HG03342 (cell line): ENCODE data around the gene CNOT10.

Source experiments
- ATAC-seq: cut with Tn5 transposase; IDR thresholded peaks from one replicate; pipeline ENCODE4 v1.9.1; 2021; ENCODE audit warnings: mild to moderate bottlenecking, moderate library complexity; ENCODE audit not compliant: unreplicated experiment

CNOT10 gene

DNA sequence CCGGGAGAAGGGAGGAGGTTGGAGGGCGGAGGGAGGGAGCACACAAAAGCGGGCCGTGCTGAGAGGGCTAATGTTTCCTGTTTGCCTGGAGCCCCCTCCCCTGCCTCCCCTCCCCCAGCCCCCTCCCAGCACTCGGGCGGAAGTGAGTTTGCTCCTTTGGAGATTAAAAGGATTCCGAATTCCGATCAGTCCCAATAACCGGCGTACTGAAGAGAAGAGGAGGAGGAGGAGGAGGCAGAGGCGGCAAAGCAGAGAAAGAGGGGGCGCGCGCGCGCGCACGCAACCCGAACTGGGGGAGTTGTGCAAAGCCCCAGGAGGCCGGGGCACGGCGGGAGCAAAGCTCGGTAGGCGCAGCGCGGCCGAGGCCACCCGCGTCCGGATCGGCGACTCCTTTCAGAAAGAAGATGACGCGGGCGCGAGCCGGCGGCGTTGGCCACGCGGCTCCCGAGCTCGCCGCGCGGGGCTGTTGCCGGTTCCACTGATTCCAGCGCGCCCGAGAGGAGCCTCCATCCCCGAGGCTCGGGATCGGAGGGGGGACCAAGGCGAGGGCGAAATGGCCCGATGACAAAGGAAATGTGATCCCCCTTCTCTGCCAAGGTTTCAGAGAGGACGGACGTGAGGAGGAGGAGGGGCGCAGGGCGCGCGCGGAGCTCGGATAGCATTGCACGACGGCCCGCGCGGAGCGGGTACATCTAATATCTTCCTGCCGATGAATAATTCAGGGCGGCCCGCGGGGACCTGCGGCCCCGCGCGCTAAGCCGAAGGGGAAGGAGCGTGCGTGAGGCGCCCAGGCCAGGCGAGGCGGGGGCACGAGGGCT is 131.7 kb downstream of the CNOT10 start:
- ATAC-seq: no peak

DNA sequence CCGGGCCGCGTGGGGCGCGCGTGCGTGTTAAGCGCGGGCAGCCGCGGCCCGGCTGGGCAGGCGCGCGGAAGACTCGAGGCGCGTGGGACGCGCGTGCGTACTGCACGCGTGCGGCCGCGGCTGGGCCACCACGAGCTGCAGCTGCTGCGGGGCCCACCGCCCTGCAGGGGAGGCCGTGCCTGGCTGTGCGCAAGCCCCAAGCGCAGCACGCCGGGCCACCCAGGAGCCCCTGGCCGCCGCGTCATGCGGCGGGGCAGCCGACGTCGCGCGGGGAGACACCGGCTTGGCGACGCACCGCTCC is 132.2 kb downstream of the CNOT10 start:
- ATAC-seq: no peak

DNA sequence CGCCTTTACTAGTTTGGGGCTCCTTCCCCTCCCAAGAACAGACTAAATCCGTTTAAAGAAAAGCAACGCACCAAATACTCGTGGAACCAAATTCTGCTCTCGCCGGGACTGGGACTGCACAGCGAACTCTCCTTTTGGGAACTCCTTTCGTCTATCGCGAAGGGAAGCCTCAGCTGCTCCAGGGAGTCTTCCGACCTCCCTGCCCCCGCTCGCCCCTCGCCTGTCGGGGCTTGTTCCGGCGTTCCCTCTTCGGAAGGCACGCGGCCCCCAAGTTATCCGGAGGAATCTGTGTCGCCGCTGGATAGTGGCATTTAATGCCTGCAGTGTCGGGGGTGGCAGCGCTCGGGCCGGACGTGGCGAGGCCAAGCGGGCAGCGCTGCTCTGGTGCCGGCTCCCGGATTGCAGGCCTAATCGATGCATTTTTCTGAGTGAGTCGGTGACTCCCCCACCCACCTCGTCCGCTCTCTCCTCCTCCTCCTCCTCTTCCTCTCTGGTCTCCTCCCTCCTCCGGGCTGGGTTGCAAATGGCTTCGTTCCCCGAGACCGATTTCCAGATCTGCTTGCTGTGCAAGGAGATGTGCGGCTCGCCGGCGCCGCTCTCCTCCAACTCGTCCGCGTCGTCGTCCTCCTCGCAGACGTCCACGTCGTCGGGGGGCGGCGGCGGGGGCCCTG is 132.7 kb downstream of the CNOT10 start, which contains the start of gene TRIM71:
TRIM71 (plus strand) TSS at position 440 of the 671 bp plus-strand sequence; CDS start at position 524, 84 bp downstream.
- ATAC-seq: no peak

DNA sequence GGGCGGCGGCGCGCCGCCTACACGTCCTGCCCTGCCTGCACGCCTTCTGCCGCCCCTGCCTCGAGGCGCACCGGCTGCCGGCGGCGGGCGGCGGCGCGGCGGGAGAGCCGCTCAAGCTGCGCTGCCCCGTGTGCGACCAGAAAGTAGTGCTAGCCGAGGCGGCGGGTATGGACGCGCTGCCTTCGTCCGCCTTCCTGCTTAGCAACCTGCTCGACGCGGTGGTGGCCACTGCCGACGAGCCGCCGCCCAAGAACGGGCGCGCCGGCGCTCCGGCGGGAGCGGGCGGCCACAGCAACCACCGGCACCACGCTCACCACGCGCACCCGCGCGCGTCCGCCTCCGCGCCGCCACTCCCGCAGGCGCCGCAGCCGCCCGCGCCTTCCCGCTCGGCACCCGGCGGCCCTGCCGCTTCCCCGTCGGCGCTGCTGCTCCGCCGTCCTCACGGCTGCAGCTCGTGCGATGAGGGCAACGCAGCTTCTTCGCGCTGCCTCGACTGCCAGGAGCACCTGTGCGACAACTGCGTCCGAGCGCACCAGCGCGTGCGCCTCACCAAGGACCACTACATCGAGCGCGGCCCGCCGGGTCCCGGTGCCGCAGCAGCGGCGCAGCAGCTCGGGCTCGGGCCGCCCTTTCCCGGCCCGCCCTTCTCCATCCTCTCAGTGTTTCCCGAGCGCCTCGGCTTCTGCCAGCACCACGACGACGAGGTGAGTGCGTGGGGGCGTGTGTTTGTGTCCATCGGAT is 133.4 kb downstream of the CNOT10 start:
- ATAC-seq: no peak

DNA sequence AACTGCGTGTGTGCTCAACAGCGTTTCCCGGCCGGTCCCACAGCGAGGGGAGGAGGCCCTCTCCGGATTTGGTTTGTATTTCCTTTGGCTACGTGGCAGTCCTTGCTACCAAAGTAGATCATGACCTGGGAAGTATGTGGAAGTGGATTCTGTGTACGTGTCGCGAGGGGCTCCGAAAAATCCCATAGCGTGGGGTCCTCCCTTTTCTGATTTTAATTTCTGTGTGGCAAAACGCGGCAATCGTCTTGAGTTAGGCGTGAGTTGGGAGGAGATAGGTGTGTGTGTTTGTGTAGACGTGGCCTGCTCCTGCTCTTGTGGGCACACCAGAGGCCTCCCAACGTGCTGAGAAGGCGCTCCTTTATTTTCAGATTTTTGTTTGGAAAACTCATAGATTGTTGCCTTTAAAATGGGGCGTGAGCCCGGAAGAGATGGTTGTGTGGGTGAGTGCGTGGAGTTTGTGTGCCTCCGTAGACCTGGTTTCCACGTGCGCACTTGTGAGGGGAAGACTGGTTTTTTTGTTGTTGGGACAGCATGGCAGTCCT is 134.1 kb downstream of the CNOT10 start:
- ATAC-seq: no peak

DNA sequence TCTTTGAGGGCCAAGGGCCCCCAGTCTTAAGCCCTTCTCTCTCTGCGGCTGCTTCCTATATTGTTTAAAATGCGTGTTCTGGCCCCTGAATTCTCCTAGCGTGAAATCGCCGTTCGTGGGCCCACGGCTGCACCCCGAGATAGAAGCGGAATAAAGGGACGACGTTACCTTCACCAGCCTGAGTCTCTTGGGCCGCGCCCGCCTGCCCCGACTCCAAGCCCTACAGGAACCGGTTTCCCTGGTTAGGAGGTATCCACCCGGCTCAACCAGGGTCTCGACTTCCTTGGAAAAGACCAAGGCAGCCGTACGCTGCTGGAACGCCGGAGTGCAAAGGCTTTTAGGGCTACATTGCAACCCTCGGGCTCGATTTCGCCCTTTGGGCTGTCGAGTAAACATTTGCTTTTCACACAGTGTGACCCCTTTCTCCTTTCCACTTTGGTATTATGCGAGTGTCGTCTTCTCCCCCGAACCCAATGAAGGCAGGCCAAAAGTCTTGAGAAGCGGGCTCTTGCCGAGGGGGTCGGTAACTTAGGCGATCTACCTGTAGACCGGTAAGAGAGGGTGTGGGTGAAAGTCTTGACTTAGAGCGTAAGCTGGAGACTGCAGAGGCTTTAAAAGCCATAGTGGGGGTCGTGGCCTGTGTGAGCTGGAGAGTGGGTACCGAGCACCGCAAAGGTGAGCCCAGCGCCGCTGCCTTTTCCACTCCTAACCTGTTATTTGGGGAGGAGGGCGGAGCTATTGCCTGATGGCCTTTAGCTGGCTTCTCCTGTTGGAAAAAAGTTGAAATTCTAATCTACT is 134.8 kb downstream of the CNOT10 start:
- ATAC-seq: no peak

DNA sequence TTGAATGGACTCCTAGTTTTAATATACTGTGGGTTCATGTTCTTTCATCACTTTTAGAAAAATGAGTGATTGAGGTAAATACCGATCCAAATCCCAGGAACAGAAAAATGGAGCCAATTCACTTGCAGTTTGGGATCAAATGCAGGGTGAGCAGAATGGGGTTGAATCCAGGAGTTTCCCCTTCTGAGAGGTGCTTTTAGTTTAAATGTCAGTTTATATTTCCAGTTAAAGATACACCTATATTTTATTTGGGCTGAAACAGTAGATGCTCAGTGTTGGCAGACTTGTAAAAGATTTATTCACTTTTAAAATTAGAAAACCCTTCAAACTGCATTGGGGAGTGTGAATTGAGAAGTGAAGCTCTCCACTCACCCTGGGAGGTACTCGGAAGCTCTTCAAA is 135.4 kb downstream of the CNOT10 start:
- no peak for ATAC-seq

DNA sequence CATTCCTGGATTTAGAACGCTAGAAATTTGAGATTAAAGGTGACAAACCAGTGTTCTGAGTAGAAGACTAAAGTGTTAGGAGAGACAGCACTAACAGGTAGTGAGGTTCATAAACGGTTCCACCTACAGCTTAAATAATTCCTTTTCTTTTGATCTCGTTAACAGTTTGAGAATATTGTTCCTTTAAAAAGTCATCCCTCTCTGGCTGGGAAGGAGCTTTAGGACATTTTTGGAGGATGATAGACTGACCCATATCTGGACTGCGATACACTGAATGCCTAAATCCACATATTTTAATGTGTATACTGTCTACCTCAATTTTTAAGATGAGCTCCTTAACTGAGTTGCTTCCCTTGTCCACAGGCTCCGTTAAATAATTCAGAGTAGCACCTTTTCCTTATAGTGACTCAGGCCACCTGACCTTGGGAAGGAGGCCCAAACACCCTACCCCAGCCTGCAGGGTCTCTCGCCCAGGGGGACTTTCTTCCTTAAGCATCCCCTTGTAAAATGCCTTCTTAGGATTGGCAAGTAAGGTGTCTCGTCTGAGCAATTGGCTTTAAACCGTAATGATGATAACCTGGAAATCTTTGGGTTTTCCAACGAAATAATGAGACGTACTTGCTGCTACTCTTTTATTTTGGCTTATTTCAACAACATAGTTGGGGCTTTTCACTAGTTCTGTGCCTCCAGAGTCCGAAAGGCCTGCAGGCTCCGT is 136.1 kb downstream of the CNOT10 start:
- no peak for ATAC-seq

DNA sequence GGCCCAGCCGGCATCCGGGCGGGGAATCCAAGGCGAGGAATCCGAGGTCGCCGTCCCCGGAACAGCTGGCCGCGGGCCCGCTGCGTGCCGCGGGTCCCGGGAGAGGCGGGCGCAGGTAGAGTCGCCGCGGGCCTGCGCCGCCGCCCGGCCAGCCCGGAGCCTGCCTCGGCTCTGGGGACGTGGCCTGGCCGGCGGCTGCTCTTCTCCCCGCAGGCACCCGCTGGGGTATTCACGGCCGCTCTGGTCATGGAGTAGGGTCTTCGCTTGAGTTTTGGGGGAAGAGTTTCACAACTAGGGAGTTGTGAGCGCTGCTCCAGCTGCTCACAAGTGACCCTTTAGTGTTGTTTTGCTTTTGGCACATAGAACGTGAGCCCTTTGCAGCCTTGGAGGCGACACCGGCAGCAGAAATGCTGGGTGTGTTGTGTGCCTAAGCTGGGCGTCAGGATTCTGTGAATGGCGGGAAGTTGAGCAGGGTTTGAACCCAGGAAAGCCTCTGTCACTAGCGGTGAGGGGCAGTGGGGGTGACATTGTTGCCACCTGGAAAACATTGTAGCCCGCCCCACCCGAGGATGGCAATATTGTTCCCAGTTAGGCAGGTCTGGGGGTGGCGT is 136.8 kb downstream of the CNOT10 start:
- ATAC-seq: no peak

DNA sequence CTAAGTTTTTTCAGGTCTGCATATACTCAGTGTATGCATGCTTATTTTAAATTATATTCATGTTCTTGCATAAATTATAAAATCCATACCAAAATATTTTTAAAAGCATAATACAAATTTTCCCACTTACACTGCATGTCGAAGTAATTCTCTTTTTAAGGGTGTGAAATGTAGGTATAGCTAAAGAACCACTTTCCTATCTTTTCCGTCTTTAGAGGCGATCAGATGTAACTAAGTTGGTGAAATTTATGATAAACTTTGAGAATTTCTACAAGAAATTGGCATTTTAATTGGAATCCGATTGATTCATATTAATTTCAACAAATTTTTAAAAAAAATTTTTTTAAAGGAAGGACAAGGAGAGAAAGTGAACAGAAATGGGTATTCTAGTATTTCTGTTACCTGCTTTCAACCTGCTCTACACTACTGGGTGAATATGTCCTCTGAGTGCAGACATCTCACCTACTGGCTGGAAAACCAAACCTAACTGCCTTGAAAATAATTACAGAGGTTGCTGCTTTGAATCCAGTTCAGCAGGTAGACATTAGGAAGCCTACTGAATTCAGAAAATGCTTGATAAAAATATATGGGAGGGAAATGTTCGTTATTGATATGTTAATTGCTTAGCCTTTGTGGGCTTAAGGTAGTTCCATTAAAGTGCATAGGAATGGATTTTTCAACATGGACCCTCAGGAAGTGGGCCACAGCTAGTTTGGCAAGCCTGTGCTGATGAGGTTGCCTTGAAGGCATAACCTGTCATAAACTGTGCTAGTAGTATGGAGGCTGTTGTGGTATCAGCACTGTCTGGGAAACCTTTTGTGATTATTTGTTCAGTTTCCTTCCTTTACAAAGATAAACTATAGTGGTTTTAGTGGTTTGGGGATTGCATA is 137.9 kb downstream of the CNOT10 start:
- ATAC-seq: no peak
